GM12875 (cell line): ENCODE measurements around the gene KMO.

Source experiments
- H3K4me3 ChIP-seq: one replicate; pipeline ENCODE4 v1.5.1; 2011; ENCODE audit warnings: low read depth, low read length, control low read depth
- CTCF ChIP-seq: IDR thresholded peaks from 2 replicates; pipeline ENCODE4 v1.5.1; 2011; ENCODE audit warnings: low read depth, mild to moderate bottlenecking, control low read depth, inconsistent platforms, low read length, moderate library complexity, borderline replicate concordance; ENCODE audit not compliant: insufficient read depth

Gene KMO

GRCh38 chr1:241639623-241640148 lies 107.5 kb downstream of the KMO start:
- H3K4me3 ChIP-seq: peak overlapping the region; percentile 94
- no peak for TF ChIP-seq CTCF

DNA sequence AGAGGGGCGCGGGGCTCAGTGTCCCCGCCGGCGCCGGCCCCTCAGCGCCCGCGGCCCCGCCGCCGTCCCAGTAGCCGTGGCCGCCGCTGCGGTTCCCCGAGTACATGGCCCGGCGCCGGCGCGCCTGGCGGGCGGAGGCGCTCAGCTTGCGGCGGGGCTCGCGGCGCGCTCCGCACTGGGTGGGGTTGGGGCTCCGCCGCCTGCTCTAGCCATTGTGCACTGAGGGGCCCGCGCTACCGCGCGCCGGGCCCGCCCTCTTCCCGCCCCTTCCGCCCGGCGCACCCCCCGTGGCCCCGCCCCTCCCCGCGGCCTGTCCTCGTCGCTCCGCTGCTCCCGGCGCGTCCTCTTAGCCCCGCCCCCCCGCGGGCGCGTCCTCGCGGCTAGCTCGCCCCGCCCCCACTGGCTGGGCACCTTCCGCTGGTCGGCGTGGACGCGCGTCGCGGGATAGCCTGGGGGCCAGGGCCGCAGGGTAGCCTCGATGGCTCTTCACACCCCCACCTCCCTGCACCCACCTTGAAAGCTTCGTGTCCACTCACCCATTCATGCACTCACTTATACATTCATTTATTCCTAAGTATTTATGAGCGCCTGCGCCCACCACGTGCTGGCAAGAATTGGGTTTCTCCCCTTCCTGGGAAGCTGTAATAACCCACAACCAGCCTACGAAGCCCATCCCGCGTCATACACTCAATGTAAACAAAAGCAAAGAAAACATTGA lies 108.1 kb downstream of the KMO start, which contains the start of the genes CHML and OPN3:
TSS of gene CHML (minus strand) at position 221 of the 718 bp plus-strand sequence. CDS start 4,603 bp downstream, outside the sequence.
TSS of gene OPN3 (minus strand) at position 221 of the 718 bp plus-strand sequence. CDS start at position 106, 115 bp downstream.
- TF ChIP-seq CTCF: no peak
- H3K4me3 ChIP-seq: peak within 1 kb of the TSS; percentile 94

GRCh38 chr1:241640867-241641622 lies 108.9 kb downstream of the KMO start:
- no peak for TF ChIP-seq CTCF
- no peak overlapping the region for H3K4me3 ChIP-seq

DNA sequence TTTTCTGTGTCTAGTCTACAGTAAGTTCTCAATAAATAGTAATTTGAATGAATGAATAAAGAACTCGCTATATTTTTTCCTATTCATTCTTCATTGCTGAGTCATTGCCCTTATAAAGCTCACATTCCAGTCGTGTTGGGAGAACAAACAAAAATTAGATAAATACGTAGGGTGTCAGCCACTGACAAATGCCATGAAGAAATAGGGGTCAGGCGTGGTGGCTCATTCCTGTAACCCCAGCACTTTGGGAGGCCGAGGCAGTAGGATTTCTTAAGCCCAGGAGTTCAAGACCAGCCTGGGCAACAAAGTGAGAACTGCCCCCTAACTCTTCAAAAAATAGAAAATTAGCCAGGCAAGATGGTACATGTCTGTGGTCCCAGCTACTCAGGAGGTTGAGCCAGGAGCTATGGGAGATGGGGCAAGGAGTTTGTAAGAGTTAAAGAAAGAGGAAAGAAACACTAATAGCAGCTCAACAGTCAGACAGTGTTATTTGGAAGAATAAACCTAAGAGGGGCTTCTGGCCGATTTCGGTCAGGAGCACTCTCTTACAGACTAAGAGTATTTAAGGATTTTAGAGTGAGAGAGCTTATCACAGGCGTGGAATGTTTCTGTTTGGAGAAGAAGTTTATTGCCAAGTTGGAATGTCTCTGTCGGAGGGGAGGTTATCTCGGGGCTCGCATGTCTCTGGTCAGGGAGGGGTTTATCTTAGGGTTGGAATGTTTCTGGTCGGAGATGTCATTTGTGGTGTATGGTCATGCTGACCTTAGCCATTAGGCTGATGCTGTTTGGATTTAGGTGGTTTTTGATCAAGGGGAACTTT lies 109.8 kb downstream of the KMO start:
- no peak for TF ChIP-seq CTCF

DNA sequence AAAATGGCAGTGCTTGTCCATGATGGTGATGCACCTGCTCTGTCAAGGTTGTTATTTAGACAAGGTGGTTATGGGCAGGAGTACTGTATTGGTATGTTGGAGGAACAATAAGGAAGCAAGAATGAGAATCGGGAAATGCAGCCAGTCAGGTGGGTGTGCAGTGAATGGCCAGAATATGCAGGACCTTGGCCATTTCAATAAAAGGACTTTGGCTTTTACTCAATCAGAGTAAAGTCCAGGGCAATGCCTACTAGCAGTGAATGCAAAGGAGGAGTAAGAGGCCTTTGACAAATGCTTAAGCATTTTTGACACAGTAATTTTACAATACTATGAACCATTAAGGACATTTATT lies 110.4 kb downstream of the KMO start:
- no peak overlapping the region for H3K4me3 ChIP-seq
- no peak for TF ChIP-seq CTCF

More for the DNA sequence above, 109.8 kb downstream of the KMO start:
- H3K4me3 ChIP-seq: no peak overlapping the region

DNA sequence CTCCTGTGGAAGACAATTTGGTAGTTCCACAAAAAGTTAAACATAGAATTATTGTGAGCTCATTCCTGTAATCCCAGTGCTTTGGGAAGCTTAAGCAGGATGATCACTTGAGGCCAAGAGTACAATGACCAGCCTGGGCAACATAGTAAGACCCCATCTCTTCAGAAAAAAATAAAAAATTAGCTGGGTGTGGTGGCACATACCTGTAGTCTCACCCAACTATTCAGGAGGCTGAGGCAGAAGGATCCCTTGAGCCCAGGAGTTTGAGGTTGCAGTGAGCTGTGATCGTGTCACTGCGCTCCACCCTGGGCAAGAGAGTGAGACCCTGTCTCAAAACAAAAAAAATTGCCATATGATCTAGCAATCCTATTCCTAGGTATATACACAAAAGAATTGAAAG lies 112.1 kb downstream of the KMO start:
- H3K4me3 ChIP-seq: no peak overlapping the region
- TF ChIP-seq CTCF: no peak
